SK-N-SH (cell line): ENCODE results near the gene CEP55.

ENCODE experiments used
- EP300 ChIP-seq, 2 experiments: IDR thresholded peaks; 2 replicates each; pipeline versions ENCODE4 v1.4.0 to v1.6.1; 2012; ENCODE audit warnings: borderline replicate concordance in 1 of 2, low read depth in 1 of 2, low read length in 1 of 2
- EZH2phosphoT487 ChIP-seq: fragments of 200-600 bp; sonication (generic); IDR thresholded peaks from 2 replicates; pipeline ENCODE4 v1.6.1; 2017; ENCODE audit warnings: low read depth, mixed run types, mild to moderate bottlenecking, antibody characterized with exemption, moderate library complexity, borderline replicate concordance
- FOXM1 ChIP-seq: IDR thresholded peaks from 2 replicates; pipeline ENCODE4 v1.4.0; 2012; ENCODE audit warnings: low read depth, mild to moderate bottlenecking
- RAD21 ChIP-seq: IDR thresholded peaks from 2 replicates; pipeline ENCODE4 v1.6.1; 2012; ENCODE audit warnings: mild to moderate bottlenecking, low read length
- RCOR1 ChIP-seq: fragments of 150-350 bp; IDR thresholded peaks from 2 replicates; pipeline ENCODE4 v1.6.1; 2017; ENCODE audit warnings: antibody characterized with exemption, low read length
- RFX5 ChIP-seq: IDR thresholded peaks from 2 replicates; pipeline ENCODE4 v1.6.1; 2012; ENCODE audit warnings: mild to moderate bottlenecking, improper control_type of control experiment, low read length
- SMC3 ChIP-seq: IDR thresholded peaks from 2 replicates; pipeline ENCODE4 v1.6.1; 2012; ENCODE audit warnings: low read depth, low read length, improper control_type of control experiment
- TCF12 ChIP-seq: IDR thresholded peaks from 2 replicates; pipeline ENCODE4 v1.4.0; 2012
- TF ChIP-seq, protein P1 (sequence below): IDR thresholded peaks from 2 replicates; pipeline ENCODE4 v1.6.1; 2012; ENCODE audit warnings: mild to moderate bottlenecking, low read depth, low read length, moderate library complexity
- TF ChIP-seq, protein P2 (sequence below): fragments of 200-600 bp; sonication (generic); IDR thresholded peaks from 2 replicates; pipeline ENCODE4 v1.6.1; 2017; ENCODE audit warnings: antibody characterized with exemption, mild to moderate bottlenecking, moderate library complexity
- TF ChIP-seq, protein P3 (sequence below): fragments of 150-350 bp; IDR thresholded peaks from 2 replicates; pipeline ENCODE4 v1.6.1; 2017; ENCODE audit warnings: antibody characterized with exemption, low read length, low read depth, borderline replicate concordance

DNA sequence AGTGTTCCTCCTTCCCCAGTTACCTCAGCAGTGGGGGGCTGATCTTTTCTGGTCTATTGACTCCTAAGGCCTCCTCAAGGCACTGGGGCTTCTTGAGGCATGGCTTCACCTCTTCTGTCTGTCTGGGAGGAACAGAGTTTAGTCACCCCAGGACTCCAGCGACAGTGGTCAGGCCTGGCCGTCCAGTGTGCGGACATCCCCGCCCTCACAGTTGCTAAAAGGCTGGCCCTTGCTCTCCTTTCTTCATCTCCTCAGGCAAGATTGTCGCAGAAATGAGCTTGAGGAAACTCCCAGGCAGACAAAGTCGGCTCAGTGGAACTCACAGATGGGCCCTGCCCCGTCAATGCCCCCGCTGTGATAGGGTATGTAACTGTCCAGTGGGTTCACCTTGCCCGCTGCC, 63.1 kb downstream of the CEP55 start:
- TF ChIP-seq, protein P1, sequence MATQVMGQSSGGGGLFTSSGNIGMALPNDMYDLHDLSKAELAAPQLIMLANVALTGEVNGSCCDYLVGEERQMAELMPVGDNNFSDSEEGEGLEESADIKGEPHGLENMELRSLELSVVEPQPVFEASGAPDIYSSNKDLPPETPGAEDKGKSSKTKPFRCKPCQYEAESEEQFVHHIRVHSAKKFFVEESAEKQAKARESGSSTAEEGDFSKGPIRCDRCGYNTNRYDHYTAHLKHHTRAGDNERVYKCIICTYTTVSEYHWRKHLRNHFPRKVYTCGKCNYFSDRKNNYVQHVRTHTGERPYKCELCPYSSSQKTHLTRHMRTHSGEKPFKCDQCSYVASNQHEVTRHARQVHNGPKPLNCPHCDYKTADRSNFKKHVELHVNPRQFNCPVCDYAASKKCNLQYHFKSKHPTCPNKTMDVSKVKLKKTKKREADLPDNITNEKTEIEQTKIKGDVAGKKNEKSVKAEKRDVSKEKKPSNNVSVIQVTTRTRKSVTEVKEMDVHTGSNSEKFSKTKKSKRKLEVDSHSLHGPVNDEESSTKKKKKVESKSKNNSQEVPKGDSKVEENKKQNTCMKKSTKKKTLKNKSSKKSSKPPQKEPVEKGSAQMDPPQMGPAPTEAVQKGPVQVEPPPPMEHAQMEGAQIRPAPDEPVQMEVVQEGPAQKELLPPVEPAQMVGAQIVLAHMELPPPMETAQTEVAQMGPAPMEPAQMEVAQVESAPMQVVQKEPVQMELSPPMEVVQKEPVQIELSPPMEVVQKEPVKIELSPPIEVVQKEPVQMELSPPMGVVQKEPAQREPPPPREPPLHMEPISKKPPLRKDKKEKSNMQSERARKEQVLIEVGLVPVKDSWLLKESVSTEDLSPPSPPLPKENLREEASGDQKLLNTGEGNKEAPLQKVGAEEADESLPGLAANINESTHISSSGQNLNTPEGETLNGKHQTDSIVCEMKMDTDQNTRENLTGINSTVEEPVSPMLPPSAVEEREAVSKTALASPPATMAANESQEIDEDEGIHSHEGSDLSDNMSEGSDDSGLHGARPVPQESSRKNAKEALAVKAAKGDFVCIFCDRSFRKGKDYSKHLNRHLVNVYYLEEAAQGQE, result no peak
- TF ChIP-seq EP300 (IDR thresholded peaks at IDR 0.05; ENCODE audit: borderline replicate concordance in 1 of 2, low read depth in 1 of 2, low read length in 1 of 2), result no peak
- TF ChIP-seq, protein P2, sequence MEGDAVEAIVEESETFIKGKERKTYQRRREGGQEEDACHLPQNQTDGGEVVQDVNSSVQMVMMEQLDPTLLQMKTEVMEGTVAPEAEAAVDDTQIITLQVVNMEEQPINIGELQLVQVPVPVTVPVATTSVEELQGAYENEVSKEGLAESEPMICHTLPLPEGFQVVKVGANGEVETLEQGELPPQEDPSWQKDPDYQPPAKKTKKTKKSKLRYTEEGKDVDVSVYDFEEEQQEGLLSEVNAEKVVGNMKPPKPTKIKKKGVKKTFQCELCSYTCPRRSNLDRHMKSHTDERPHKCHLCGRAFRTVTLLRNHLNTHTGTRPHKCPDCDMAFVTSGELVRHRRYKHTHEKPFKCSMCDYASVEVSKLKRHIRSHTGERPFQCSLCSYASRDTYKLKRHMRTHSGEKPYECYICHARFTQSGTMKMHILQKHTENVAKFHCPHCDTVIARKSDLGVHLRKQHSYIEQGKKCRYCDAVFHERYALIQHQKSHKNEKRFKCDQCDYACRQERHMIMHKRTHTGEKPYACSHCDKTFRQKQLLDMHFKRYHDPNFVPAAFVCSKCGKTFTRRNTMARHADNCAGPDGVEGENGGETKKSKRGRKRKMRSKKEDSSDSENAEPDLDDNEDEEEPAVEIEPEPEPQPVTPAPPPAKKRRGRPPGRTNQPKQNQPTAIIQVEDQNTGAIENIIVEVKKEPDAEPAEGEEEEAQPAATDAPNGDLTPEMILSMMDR, result no peak
- no peak for TF ChIP-seq FOXM1
- TF ChIP-seq, protein P3, sequence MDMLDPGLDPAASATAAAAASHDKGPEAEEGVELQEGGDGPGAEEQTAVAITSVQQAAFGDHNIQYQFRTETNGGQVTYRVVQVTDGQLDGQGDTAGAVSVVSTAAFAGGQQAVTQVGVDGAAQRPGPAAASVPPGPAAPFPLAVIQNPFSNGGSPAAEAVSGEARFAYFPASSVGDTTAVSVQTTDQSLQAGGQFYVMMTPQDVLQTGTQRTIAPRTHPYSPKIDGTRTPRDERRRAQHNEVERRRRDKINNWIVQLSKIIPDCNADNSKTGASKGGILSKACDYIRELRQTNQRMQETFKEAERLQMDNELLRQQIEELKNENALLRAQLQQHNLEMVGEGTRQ, result no peak
- no peak for TF ChIP-seq SMC3
- no peak for TF ChIP-seq RAD21
- no peak for TF ChIP-seq TCF12
- TF ChIP-seq EZH2phosphoT487, result no peak
- no peak for TF ChIP-seq RFX5
- no peak for TF ChIP-seq RCOR1
